ENCODE results near the gene ATXN10. TPM values are rescaled to one million over a fixed set of nuclear protein-coding genes. Genes with fewer than 3 reads are reported as not detected.

Gene ATXN10
- total and polyA plus RNA-seq, 2 experiments from 2014 or later, result 99.0 to 163 TPM

DNA sequence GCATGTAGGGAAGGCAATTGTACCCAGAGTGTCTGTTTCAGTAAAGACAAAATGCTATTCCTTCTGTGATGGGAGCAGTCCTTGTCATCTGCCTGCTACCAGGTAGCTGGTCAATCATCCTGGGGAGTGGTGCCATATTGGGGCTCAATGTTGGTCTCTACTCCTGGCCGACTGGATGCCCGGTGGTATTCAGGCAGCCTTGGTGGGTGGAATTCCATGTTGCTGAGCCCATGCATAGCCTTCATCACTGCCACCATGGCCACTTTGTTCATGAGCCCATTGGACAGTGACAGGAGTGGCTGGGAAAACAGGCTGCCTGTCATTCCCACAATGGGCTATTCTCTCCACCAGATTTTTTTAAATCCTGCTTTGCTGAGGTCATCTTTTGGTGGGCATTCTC lies 184.3 kb downstream of the ATXN10 start:
- TF ChIP-seq JUNB (IDR thresholded peaks at IDR 0.05; ENCODE audit: unreplicated experiment), result no peak
- TF ChIP-seq CREB1 (CRISPR knock-in tag; IDR thresholded peaks at IDR 0.05; ENCODE audit: low read depth), result no peak
- no peak for TF ChIP-seq EZH2phosphoT487 (IDR thresholded peaks at IDR 0.05; ENCODE audit: unreplicated experiment)
- TF ChIP-seq ZNF331 (CRISPR knock-in tag; IDR thresholded peaks at IDR 0.05; ENCODE audit: low read depth), result no peak
- no peak for TF ChIP-seq EZH2 (IDR thresholded peaks at IDR 0.05; ENCODE audit: low read depth, unreplicated experiment)
- no peak for TF ChIP-seq STAT1 (IDR thresholded peaks at IDR 0.05; ENCODE audit: unreplicated experiment)
- TF ChIP-seq POLR2AphosphoS5 (IDR thresholded peaks at IDR 0.05; ENCODE audit: low read depth), result no peak
- TF ChIP-seq, protein P1, sequence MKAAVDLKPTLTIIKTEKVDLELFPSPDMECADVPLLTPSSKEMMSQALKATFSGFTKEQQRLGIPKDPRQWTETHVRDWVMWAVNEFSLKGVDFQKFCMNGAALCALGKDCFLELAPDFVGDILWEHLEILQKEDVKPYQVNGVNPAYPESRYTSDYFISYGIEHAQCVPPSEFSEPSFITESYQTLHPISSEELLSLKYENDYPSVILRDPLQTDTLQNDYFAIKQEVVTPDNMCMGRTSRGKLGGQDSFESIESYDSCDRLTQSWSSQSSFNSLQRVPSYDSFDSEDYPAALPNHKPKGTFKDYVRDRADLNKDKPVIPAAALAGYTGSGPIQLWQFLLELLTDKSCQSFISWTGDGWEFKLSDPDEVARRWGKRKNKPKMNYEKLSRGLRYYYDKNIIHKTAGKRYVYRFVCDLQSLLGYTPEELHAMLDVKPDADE (IDR thresholded peaks at IDR 0.05), result no peak
- TF ChIP-seq NANOG (IDR thresholded peaks at IDR 0.05; ENCODE audit: borderline replicate concordance), result no peak
- TF ChIP-seq, protein P2, sequence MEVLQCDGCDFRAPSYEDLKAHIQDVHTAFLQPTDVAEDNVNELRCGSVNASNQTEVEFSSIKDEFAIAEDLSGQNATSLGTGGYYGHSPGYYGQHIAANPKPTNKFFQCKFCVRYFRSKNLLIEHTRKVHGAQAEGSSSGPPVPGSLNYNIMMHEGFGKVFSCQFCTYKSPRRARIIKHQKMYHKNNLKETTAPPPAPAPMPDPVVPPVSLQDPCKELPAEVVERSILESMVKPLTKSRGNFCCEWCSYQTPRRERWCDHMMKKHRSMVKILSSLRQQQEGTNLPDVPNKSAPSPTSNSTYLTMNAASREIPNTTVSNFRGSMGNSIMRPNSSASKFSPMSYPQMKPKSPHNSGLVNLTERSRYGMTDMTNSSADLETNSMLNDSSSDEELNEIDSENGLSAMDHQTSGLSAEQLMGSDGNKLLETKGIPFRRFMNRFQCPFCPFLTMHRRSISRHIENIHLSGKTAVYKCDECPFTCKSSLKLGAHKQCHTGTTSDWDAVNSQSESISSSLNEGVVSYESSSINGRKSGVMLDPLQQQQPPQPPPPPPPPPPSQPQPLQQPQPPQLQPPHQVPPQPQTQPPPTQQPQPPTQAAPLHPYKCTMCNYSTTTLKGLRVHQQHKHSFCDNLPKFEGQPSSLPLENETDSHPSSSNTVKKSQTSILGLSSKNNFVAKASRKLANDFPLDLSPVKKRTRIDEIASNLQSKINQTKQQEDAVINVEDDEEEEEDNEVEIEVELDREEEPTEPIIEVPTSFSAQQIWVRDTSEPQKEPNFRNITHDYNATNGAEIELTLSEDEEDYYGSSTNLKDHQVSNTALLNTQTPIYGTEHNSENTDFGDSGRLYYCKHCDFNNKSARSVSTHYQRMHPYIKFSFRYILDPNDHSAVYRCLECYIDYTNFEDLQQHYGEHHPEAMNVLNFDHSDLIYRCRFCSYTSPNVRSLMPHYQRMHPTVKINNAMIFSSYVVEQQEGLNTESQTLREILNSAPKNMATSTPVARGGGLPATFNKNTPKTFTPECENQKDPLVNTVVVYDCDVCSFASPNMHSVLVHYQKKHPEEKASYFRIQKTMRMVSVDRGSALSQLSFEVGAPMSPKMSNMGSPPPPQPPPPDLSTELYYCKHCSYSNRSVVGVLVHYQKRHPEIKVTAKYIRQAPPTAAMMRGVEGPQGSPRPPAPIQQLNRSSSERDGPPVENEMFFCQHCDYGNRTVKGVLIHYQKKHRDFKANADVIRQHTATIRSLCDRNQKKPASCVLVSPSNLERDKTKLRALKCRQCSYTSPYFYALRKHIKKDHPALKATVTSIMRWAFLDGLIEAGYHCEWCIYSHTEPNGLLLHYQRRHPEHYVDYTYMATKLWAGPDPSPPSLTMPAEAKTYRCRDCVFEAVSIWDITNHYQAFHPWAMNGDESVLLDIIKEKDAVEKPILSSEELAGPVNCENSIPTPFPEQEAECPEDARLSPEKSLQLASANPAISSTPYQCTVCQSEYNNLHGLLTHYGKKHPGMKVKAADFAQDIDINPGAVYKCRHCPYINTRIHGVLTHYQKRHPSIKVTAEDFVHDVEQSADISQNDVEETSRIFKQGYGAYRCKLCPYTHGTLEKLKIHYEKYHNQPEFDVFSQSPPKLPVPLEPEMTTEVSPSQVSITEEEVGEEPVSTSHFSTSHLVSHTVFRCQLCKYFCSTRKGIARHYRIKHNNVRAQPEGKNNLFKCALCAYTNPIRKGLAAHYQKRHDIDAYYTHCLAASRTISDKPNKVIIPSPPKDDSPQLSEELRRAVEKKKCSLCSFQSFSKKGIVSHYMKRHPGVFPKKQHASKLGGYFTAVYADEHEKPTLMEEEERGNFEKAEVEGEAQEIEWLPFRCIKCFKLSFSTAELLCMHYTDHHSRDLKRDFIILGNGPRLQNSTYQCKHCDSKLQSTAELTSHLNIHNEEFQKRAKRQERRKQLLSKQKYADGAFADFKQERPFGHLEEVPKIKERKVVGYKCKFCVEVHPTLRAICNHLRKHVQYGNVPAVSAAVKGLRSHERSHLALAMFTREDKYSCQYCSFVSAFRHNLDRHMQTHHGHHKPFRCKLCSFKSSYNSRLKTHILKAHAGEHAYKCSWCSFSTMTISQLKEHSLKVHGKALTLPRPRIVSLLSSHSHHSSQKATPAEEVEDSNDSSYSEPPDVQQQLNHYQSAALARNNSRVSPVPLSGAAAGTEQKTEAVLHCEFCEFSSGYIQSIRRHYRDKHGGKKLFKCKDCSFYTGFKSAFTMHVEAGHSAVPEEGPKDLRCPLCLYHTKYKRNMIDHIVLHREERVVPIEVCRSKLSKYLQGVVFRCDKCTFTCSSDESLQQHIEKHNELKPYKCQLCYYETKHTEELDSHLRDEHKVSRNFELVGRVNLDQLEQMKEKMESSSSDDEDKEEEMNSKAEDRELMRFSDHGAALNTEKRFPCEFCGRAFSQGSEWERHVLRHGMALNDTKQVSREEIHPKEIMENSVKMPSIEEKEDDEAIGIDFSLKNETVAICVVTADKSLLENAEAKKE (CRISPR knock-in tag; IDR thresholded peaks at IDR 0.05), result no peak
- no peak for TF ChIP-seq ZNF114 (CRISPR knock-in tag; IDR thresholded peaks at IDR 0.05)
- TF ChIP-seq, protein P3, sequence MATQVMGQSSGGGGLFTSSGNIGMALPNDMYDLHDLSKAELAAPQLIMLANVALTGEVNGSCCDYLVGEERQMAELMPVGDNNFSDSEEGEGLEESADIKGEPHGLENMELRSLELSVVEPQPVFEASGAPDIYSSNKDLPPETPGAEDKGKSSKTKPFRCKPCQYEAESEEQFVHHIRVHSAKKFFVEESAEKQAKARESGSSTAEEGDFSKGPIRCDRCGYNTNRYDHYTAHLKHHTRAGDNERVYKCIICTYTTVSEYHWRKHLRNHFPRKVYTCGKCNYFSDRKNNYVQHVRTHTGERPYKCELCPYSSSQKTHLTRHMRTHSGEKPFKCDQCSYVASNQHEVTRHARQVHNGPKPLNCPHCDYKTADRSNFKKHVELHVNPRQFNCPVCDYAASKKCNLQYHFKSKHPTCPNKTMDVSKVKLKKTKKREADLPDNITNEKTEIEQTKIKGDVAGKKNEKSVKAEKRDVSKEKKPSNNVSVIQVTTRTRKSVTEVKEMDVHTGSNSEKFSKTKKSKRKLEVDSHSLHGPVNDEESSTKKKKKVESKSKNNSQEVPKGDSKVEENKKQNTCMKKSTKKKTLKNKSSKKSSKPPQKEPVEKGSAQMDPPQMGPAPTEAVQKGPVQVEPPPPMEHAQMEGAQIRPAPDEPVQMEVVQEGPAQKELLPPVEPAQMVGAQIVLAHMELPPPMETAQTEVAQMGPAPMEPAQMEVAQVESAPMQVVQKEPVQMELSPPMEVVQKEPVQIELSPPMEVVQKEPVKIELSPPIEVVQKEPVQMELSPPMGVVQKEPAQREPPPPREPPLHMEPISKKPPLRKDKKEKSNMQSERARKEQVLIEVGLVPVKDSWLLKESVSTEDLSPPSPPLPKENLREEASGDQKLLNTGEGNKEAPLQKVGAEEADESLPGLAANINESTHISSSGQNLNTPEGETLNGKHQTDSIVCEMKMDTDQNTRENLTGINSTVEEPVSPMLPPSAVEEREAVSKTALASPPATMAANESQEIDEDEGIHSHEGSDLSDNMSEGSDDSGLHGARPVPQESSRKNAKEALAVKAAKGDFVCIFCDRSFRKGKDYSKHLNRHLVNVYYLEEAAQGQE (IDR thresholded peaks at IDR 0.05; ENCODE audit: unreplicated experiment), result no peak
- Mint-ChIP-seq H3K36me3 (ENCODE audit: low read depth) (peaks cover 30% of the 10 kb centered on the region), H3K27ac (no peak overlapping the region), H3K9me3 (peaks cover 5% of the 10 kb centered on the region; the same call in 2 of the 3 replicates), H3K4me1 (peaks cover 3% of the 10 kb centered on the region; the same call in 2 of the 3 replicates), H3K4me3 (no peak overlapping the region), H3K27me3 (ENCODE audit: insufficient read depth, low read depth, poor library complexity) (peaks cover 10% of the 10 kb centered on the region)
- ATAC-seq, result no peak
- Histone ChIP-seq H3K79me2 (replicated peaks; ENCODE audit: insufficient read depth) (no peaks in the 10 kb centered on the region), H3F3A (replicated peaks; ENCODE audit: low read depth) (no peaks in the 10 kb centered on the region), H3K27me3 (ENCODE audit: insufficient read depth) (no peaks in the 10 kb centered on the region), H4K20me1 (replicated peaks; ENCODE audit: insufficient read depth) (0 out of 2 replicates have a peak, but pooled peaks cover 3% of the 10 kb centered on the region), H3K4me2 (no peak overlapping the region), H3K4me1 (ENCODE audit: insufficient read depth) (no peaks in the 10 kb centered on the region), H3K9me2 (ENCODE audit: insufficient read depth) (no peaks in the 10 kb centered on the region), H3K4me3 (no peak overlapping the region), H3K27ac (ENCODE audit: low read depth) (no peak overlapping the region), H3K36me3 (ENCODE audit: insufficient read depth) (peaks cover 10% of the 10 kb centered on the region; the same call in 1 of the 2 replicates), H2AFZ (no peak overlapping the region)
- no peak for DNase-seq (ENCODE audit: low spot score)

Data from GM23338 (cell line).